AG09309 (cell line): ENCODE measurements around the gene SERPINA3.
A peak's percentile ranks its signal among the peaks of the same experiment; 100 is the strongest.

Source experiments
- DNase-seq: peaks from one replicate; pipeline ENCODE4 v3.0.0-alpha.2; 2010; ENCODE audit warnings: low read depth
- H3K4me3 ChIP-seq: 2 replicates; pipeline ENCODE4 v1.5.1; 2011; ENCODE audit warnings: mild to moderate bottlenecking, low read depth, low read length, moderate library complexity; ENCODE audit not compliant: control insufficient read depth
- CTCF ChIP-seq: IDR thresholded peaks from 2 replicates; pipeline ENCODE4 v1.5.1; 2011; ENCODE audit warnings: mild to moderate bottlenecking, low read depth, low read length, inconsistent platforms; ENCODE audit not compliant: insufficient read depth, control insufficient read depth; ENCODE audit errors: missing control alignments

SERPINA3 gene

GRCh38 chr14:94653321-94653720 lies 41.1 kb downstream of the SERPINA3 start:
- no peak for DNase-seq
- H3K4me3 ChIP-seq, result no peak overlapping the region
- no peak for TF ChIP-seq CTCF

GRCh38 chr14:94654071-94654861 lies 42.1 kb downstream of the SERPINA3 start:
- DNase-seq, result no peak
- TF ChIP-seq CTCF, result no peak
- no peak overlapping the region for H3K4me3 ChIP-seq

GRCh38 chr14:94655169-94655710 lies 43.0 kb downstream of the SERPINA3 start:
- no peak overlapping the region for H3K4me3 ChIP-seq
- TF ChIP-seq CTCF, result no peak
- DNase-seq, result peak; percentile 20

GRCh38 chr14:94656043-94656442 lies 43.9 kb downstream of the SERPINA3 start:
- H3K4me3 ChIP-seq, result no peak overlapping the region
- TF ChIP-seq CTCF, result no peak
- no peak for DNase-seq

- no peak overlapping the region for H3K4me3 ChIP-seq
- TF ChIP-seq CTCF, result no peak
- DNase-seq, result no peak
These were observed 47.1 kb downstream of the SERPINA3 start for GRCh38 chr14:94659256-94659655.

- H3K4me3 ChIP-seq, result no peak overlapping the region
- DNase-seq, result no peak
- TF ChIP-seq CTCF, result no peak
These were observed 47.7 kb downstream of the SERPINA3 start for GRCh38 chr14:94659901-94660300.
